ENCODE data around the gene CDKN2D. TPM values are rescaled to one million over a fixed set of nuclear protein-coding genes. Genes with fewer than 3 reads are reported as not detected.
"Not testable (repeated sequence)": the region's sequence is repeated elsewhere in the genome, so short reads cannot be mapped to it uniquely, and the experiment has no call there.

The CDKN2D gene
- total and polyA plus RNA-seq, 2 of the 13 experiments (the other 11 are each of a cell fraction or from before 2014, with no cell fraction given) = 5.4 to 8.6 TPM

- BruUV-seq (replicated peaks) = no TSS peak
- DNase-seq (ENCODE audit: low spot score) = no peak
- H3K36me3 ChIP-seq (replicated peaks in 1 of 2; ENCODE audit: control insufficient read depth in 1 of 2, insufficient read depth in 2 of 2, low read length in 2 of 2) = no peaks in the 10 kb centered on the region
- no peak for ATAC-seq
- peak overlapping the region; percentile 3 for H3K27ac ChIP-seq (ENCODE audit: extremely low read length, insufficient read depth, low read length)
- H3K27me3 ChIP-seq (ENCODE audit: control insufficient read depth in 1 of 2, insufficient read depth in 2 of 2, low read length in 2 of 2) = no peaks in the 10 kb centered on the region
- ChIA-PET CTCF (ENCODE audit: low intra/inter-chr PET ratio, low total read pairs) (no interaction called here), POLR2A (no interaction called here)
- H2AFZ ChIP-seq (ENCODE audit: low read length) = no peak overlapping the region
- no peak overlapping the region for H3K9ac ChIP-seq (ENCODE audit: insufficient read depth, low read depth, low read length)
- no peak overlapping the region for H3K4me3 ChIP-seq (replicated peaks in 1 of 3; ENCODE audit: insufficient read depth in 1 of 3, low read depth in 2 of 3, low read length in 3 of 3)
- TF ChIP-seq ZBTB38 (CRISPR knock-in tag; IDR thresholded peaks at IDR 0.05) (peak; percentile 42; the same call in 1 of the 2 replicates), TP53 (CRISPR knock-in tag; conservative IDR thresholded peaks at IDR 0.05) (no peak)
- peaks cover 9% of the 10 kb centered on the region for H3K79me2 ChIP-seq (ENCODE audit: insufficient read depth, low read length)
- no peak for FAIRE-seq
- in situ Hi-C loops (cut with HindIII; ENCODE audit: extremely low pct_ligation_motif_present, low pct_unique_long_range_greater_than_20kb) = no loop called here
- no peaks in the 10 kb centered on the region for H3K9me3 ChIP-seq (ENCODE audit: low read length)
- peak overlapping the region; percentile 13; the same call in 1 of the 2 replicates for H3K4me2 ChIP-seq (ENCODE audit: low read depth, low read length)
- 92% methylated on average over 8 of the region's 8 CpGs for WGBS (ENCODE audit: low lambda C conversion rate)
- H3K4me1 ChIP-seq (ENCODE audit: insufficient read depth, low read length) = peaks cover 45% of the 10 kb centered on the region
- H4K20me1 ChIP-seq (ENCODE audit: insufficient read depth, low read length) = no peaks in the 10 kb centered on the region
- intact Hi-C loops (cut with micrococcal nuclease; ENCODE audit: unreplicated experiment) = no loop called here
Observed at GRCh38 chr19:10574462-10574861, 5.7 kb upstream of the CDKN2D start.

GRCh38 chr19:10573793-10574192 lies 5.0 kb upstream of the CDKN2D start:
- H3K27ac ChIP-seq (ENCODE audit: extremely low read length, insufficient read depth, low read length); H3K79me2 ChIP-seq (ENCODE audit: insufficient read depth, low read length); H3K9me3 ChIP-seq (ENCODE audit: low read length); CTCF ChIA-PET (ENCODE audit: low intra/inter-chr PET ratio, low total read pairs); DNase-seq (ENCODE audit: low spot score); H3K4me3 ChIP-seq (replicated peaks in 1 of 3; ENCODE audit: insufficient read depth in 1 of 3, low read depth in 2 of 3, low read length in 3 of 3); H4K20me1 ChIP-seq (ENCODE audit: insufficient read depth, low read length); H3K4me2 ChIP-seq (ENCODE audit: low read depth, low read length); H3K27me3 ChIP-seq (ENCODE audit: control insufficient read depth in 1 of 2, insufficient read depth in 2 of 2, low read length in 2 of 2); POLR2A ChIA-PET; FAIRE-seq; in situ Hi-C loops (cut with HindIII; ENCODE audit: extremely low pct_ligation_motif_present, low pct_unique_long_range_greater_than_20kb); H2AFZ ChIP-seq (ENCODE audit: low read length); BruUV-seq (replicated peaks); H3K9ac ChIP-seq (ENCODE audit: insufficient read depth, low read depth, low read length); H3K36me3 ChIP-seq (replicated peaks in 1 of 2; ENCODE audit: control insufficient read depth in 1 of 2, insufficient read depth in 2 of 2, low read length in 2 of 2); ATAC-seq: not testable (repeated sequence)
- WGBS (ENCODE audit: low lambda C conversion rate) = 92% methylated on average over 6 of the region's 6 CpGs
- TF ChIP-seq ZNF629 (CRISPR knock-in tag; conservative IDR thresholded peaks at IDR 0.05) = peak; percentile 81
- intact Hi-C loops (cut with micrococcal nuclease; ENCODE audit: unreplicated experiment) = loop anchor here (2.0 kb wide), 1 partner anchor 33 kb away; no protein-coding TSS in a partner anchor
- H3K4me1 ChIP-seq (ENCODE audit: insufficient read depth, low read length) = peaks cover 47% of the 10 kb centered on the region

All from HepG2 (cell line).